Activated CD8-positive, alpha-beta memory T cell treated with anti-CD3 and anti-CD28 coated beads for 36 hours (primary cell): ENCODE data around the gene MOAP1. TPM values are rescaled to one million over a fixed set of nuclear protein-coding genes. Genes with fewer than 3 reads are reported as not detected.
"Not testable (repeated sequence)": the region's sequence is repeated elsewhere in the genome, so short reads cannot be mapped to it uniquely, and the experiment has no call there.

ENCODE experiments used
- CTCF ChIA-PET: fragments of 350-600 bp; sonication (Branson Sonifier 250); formaldehyde crosslinking; loops from one replicate; lab custom pipeline; 2021; ENCODE audit warnings: antibody characterized with exemption; lab: Charles Lee
- POLR2A ChIA-PET: fragments of 350-600 bp; sonication (Branson Sonifier 250); formaldehyde crosslinking; loops from one replicate; lab custom pipeline; 2021; ENCODE audit warnings: antibody characterized with exemption; lab: Charles Lee
- total RNA-seq, 2 experiments: library from RNA; stranded (reverse); gene quantifications; one replicate each; pipeline ENCODE4 v1.2.3, GENCODE V29; 2021

Gene MOAP1
- total RNA-seq, 2 experiments from 2014 or later = 15.7 to 15.9 TPM

DNA sequence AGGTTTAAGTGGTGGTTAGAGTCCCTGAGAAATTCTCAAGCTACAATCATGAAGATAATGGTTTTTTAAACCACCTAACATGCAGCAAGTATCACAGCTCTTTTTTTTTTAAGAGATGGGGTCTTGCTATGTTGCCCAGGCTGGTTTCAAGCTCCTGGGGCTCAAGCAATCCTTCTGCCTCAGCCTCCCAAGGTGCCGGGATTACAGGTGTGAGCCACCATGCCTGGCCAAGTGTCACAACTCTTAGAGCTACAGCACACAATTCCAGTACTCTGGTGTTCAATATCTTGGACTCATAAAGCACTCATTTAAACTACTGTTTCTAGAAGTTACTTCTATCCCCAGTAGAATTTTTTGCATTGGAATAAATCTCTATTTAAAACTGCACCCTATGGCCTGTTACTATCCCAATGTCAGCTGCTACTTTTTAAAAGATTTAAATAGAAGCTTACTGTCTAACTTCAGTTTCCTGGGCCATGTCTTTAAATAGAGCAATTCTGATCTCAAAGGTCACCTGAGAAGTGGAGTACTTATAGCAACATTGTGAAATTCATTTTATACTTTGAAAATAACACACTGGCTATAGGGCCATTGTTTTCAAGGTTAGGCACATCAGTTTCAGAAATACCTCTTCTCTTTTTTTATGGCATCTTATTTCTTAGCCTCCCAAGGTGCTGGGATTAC, 10.8 kb upstream of the MOAP1 start:
- CTCF ChIA-PET = interaction anchor here (0.7 to 0.9 kb wide), 3 partner anchors 12 to 79 kb away, joined by 3 read pairs; partner anchors contain the start of genes GON7 and UBR7

DNA sequence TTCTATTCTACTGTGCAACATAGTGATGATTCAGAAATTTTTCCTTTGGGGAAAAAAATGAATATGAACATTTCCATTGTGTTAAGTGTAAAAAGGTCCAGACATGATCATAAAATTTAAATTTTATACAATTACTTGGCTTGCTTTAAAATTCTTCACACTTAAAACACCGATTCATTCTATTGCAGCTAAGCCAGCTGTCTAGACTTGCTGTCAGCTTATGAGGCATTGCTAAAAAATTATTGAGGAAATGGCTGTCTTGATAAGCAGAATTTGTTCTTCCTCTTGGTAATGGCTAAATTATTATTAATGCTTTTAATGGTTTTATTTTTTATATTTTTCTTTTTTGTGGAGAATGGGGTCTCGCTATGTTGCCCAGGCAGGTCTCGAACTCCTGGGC, 2.3 kb upstream of the MOAP1 start:
- CTCF ChIA-PET = no interaction called here
- POLR2A ChIA-PET = no interaction called here

More for the DNA sequence above, 10.8 kb upstream of the MOAP1 start:
- POLR2A ChIA-PET = interaction anchor here (0.7 kb wide), 1 partner anchor 26 kb away, joined by 11 read pairs; no protein-coding TSS in a partner anchor

DNA sequence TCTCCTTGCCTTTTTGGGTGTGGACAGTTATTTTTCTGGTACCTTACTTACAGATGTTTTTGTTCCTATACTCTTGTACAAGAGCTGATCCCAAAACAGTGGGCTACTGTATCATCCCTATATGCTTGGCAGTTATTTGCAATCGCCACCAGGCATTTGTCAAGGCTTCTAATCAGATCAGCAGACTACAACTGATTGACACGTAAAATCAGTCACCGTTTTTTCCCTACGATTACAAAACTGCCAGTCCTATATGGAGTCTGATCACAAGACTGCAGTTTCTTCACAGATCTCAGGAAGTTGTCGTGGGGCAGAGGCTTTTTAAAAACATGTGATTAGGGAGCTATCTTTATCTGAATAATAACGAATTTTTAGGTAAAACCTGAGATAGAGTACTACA, 1.8 kb upstream of the MOAP1 start:
- ChIA-PET CTCF (no interaction called here), POLR2A (no interaction called here)

DNA sequence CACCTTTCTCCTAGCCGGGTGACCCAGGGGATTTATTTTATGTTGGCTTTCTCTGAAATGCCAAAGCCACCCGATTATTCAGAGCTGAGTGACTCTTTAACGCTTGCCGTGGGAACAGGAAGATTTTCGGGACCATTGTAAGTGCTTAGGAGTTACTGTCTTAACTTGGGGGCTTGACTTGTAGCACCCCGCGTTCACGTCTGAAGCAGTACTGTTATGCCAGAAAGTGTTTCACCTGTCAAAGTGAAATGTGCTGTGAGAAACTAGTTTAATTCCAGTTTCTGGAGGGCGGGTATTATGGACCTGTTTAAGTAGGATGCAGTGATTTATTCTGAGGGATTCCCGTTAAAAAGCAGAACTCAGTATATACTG, 638 bp upstream of the MOAP1 start:
- ChIA-PET POLR2A (interaction anchor here (1.0 to 2.6 kb wide), 3 partner anchors 21 to 70 kb away, joined by 4 to 27 read pairs (median 7); partner anchors contain the start of genes GON7 and UBR7), CTCF (interaction anchor here (0.9 to 1.3 kb wide), 3 partner anchors 22 to 72 kb away, joined by 4 to 6 read pairs (median 5); partner anchors contain the start of genes GON7 and UBR7)

DNA sequence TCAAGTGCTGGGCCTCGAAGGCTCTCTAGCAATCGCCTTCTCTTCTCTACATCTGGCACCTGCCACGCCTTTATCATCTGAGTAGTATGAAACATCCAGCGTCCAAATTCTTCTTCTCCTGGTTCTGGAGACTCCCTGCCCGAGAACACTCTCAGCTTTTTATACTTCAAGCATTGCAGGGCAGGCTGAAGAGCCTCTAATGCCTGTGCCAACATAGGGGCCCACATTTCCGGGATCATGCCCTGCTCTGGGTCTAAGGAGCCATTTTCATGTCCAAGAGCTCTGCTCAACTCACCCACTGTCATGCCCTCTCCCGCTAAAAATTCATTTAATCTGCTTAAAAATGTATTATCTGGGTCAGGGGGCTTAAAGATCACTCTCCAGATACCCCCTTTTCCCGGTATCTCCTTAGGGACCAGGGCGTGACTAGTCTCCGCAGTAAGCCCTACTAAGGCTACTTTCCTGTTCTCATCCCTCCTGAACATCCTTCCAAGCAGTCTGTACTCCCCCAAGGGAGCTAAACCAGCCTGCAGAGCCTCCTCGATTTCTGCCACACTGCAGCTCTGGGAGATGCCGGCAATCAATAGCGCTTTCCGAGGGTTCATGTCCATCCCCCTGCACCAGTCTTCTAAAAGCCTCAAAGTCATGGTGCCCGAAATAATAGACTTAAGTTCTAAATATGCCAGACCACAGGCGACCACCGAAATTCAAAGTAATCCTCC, 940 bp downstream of the MOAP1 start:
- ChIA-PET POLR2A (interaction anchor here (2.2 to 2.6 kb wide), 2 partner anchors 23 to 38 kb away, joined by 7 to 27 read pairs; partner anchors contain the start of genes GON7 and UBR7), CTCF (interaction anchor here (0.6 to 1.3 kb wide), 3 partner anchors 23 to 625 kb away, joined by 3 to 7 read pairs (median 3); partner anchors contain the start of genes GON7 and UBR7)

DNA sequence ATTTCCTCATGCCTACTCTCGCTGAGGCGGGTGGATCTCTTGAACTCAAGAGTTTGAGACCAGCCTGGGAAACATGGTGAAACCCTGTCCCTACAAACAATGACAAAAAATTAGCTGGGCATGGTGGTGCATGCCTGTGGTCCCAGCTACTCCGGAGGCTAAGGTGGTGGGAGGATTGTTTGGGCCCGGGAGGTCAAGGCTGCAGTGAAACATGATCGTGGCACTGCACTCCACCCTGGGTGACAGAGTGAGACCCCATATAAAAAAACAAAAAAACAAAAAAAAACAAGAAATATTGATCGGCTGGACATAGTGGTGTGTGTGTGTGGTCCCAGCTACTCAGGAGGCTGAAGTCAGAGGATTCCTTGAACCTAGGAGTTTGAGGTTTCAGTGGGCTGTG, 9.2 kb downstream of the MOAP1 start:
- CTCF ChIA-PET = interaction anchor here (1.1 to 1.4 kb wide), 2 partner anchors 29 to 223 kb away, joined by 3 to 4 read pairs; no protein-coding TSS in a partner anchor
- POLR2A ChIA-PET = no interaction called here

DNA sequence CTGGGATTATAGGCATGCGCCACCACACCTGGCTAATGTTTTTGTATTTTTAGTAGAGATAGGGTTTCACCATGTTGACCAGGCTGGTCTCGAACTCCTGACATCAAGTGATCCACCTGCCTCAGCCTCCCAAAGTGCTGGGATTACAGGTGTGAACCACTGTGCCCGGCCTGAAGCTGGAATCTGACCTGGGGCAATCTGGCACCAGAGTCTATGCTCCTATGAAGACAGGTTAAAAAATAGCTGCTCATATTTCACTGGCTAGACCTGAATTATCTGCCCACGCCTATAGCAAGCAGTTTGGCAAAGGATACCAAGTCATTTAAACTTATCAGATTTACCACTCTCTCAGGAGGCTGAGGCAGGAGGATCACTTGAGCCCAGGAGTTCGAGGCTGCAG, 10.0 kb downstream of the MOAP1 start:
- POLR2A ChIA-PET = not testable (repeated sequence)
- CTCF ChIA-PET = interaction anchor here (1.1 kb wide), 1 partner anchor 60 kb away, joined by 3 read pairs; no protein-coding TSS in a partner anchor

DNA sequence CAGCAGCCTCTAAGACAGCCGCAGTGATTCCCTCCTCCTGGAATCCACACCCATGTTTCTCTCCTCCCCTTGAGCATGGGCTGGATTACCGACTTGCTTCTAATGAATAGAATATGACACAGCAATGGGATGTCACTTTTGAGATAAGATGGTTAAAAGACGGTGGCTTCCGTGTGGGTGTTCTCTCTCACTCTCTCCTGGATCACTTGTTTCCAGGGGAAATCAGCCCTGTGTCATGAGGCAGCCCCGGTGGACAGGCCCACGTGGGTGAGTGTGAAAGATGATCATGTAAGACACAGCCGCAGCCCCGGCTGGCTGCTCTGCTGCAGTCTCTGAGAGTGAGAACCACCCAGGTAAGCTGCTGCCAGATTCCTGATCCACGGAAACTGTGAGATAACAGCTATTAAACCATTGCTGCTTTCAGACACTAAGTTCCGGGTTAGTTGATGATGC, 10.7 kb downstream of the MOAP1 start:
- CTCF ChIA-PET = interaction anchor here (1.1 kb wide), 1 partner anchor 59 kb away, joined by 3 read pairs; no protein-coding TSS in a partner anchor
- POLR2A ChIA-PET = no interaction called here

DNA sequence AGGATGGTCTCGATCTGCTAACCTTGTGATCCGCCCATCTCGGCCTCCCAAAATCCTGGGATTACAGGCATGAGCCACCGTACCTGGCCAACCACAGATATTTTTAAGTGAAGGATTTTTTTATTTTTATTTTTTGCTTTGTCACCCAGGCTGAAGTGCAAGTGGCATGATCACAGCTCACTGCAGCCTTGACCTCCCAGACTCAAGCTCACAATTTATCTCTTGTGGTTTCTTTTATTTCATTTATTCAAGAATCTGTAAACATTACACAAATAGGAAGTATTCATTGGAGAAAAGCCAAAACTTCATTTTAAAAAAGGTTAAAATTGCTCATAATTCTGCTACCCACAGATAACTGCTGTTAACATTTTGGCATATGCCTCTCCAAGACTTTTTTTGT, 13.3 kb downstream of the MOAP1 start:
- POLR2A ChIA-PET = no interaction called here
- CTCF ChIA-PET = interaction anchor here (0.7 kb wide), 1 partner anchor 32 kb away, joined by 3 read pairs; no protein-coding TSS in a partner anchor

DNA sequence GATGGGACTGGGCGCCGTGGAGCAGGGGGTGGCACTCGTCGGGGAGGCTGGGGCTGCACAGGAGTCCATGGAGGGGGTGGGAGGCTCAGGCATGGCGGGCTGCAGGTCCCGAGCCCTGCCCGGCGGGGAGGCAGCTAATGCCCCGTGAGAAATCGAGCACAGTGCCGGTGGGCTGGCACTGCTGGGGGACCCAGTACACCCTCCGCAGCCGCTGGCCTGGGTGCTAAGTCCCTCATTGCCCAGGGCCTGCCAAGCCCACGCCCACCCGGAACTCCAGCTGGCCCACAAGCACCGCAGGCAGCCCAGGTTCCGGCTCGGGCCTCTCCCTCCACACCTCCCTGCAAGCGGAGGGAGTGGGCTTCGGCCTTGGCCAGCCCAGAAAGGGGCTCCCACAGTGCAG, 14.6 kb downstream of the MOAP1 start:
- CTCF ChIA-PET = interaction anchor here (1.9 kb wide), 1 partner anchor 8 kb away, joined by 5 read pairs; no protein-coding TSS in a partner anchor
- POLR2A ChIA-PET = not testable (repeated sequence)

DNA sequence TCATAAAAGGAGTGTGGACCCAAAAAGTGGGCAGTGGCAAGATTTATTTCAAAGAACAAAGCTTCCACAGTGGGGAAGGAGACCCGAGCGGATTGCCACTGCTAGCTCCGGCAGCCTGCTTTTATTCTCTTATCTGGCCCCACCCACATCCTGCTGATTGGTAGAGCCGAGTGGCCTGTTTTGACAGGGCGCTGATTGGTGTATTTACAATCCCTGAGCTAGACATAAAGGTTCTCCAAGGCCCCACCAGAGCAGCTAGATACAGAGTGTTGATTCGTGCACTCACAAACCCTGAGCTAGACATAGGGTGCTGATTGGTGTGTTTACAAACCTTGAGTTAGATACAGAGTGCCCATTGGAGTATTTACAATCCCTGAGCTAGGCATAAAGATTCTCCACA, 15.1 kb downstream of the MOAP1 start:
- POLR2A ChIA-PET = interaction anchor here (0.6 kb wide), 1 partner anchor 25 kb away, joined by 11 read pairs; no protein-coding TSS in a partner anchor
- CTCF ChIA-PET = interaction anchor here (0.7 to 1.9 kb wide), 2 partner anchors 8 to 37 kb away, joined by 3 to 5 read pairs; partner anchors contain the start of genes GON7 and UBR7

DNA sequence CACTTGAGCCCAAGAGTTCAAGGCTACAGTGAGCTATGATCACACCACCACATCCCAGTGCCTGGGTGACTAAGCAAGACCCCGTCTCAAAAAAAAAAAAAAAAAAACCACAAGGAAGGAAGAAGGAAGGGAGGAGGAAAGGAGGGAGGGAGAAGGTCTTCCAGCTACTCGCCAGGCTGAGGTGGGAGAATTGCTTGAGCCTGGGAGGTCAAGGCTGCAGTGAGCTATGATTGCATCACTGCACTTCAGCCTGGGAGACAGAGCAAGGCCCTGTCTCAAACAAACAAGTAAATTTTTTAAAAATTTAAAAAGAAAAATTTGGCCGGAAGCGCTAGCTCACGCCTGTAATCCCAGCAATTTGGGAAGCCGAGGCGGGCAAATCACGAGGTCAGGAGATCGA, 16.1 kb downstream of the MOAP1 start:
- CTCF ChIA-PET = interaction anchor here (0.6 to 1.9 kb wide), 2 partner anchors 9 to 1569 kb away, joined by 5 to 6 read pairs; no protein-coding TSS in a partner anchor
- POLR2A ChIA-PET = not testable (repeated sequence)

DNA sequence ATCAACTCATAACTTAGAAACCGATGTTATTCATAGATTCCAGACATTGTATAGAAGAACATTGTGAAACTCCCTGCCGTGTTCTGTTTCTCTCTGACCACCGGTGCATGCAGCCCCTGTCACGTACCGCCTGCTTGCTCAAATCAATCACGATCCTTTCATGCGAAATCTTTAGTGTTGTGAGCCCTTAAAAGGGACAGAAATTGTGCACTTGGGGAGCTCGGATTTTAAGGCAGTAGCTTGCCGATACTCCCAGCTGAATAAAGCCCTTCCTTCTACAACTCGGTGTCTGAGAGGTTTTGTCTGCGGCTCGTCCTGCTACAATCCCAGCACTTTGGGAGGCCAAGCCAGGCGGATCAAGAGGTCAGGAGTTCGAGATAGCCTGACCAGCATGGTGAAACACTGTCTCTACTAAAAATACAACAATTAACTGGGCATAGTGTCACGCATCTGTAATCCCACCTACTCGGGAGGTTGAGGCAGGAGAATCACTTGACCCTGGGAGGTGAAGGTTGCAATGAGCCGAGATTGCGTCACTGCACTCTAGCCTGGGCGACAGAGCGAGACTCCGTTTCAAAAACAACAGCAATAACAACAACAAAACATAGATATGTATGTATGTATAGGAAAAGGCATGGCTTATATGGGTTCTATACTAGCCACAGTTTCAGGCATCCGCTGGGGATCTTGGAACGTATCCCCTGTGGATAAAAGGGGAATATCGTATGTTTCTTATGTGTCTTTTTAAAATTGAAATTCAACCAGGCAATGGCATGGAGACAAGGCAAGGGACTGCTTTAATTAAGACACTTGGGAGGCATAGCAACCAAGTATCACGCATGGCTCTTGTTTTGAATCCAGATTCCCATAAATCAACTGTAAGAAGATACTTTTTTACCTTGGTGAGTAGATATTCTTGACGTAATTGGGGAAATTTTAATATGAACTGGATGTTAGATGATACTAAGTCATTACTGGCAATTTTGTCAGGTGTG, 19.1 kb downstream of the MOAP1 start:
- POLR2A ChIA-PET, CTCF ChIA-PET: not testable (repeated sequence)

DNA sequence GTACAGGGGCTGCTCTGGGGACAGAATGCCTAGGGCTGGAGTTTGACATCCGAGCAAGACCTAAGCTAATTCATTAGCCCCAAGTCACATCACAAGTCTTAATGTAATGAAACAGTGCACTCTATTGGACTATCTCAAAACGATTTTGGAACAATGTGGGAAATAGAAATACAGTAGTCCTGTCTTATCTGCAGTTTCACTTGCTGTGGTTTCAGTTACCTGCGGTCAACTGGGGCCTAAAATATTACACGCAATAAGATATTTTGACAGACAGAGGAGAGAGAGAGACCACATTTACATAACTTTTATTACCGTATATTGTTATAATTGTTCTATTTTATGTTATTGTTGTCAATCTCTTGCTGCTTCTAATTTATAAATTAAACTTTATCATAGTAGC, 21.1 kb downstream of the MOAP1 start:
- CTCF ChIA-PET = no interaction called here

DNA sequence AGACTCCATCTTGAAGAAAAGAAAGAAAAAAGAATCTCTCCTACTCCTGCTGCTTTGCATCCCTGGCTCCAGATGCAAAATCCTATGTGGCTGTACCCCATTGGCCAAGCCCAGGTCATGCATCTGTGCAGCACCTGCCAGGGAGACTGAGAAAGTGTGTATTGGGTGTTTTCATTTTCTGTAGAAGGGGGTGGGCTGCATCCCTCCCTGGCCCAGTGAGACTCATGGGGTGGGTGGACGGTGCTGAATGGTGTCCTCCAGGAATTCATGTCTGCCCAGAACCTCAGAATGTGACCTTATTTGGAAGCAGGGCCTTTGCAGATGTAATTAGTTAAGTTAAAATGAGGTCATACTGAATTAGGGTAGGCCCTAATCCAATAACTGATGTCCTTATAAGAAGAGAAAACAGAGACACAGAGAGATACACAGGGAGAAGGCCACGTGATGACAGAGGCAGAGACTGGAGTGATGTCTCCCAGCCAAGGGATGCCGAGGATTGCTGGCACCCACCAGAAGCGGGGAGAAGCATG, 23.2 kb downstream of the MOAP1 start:
- POLR2A ChIA-PET = no interaction called here
- CTCF ChIA-PET = interaction anchor here (0.7 to 2.1 kb wide), 3 partner anchors 15 to 245 kb away, joined by 3 to 9 read pairs (median 8); no protein-coding TSS in a partner anchor

More for the DNA sequence above, 21.1 kb downstream of the MOAP1 start:
- POLR2A ChIA-PET = interaction anchor here (0.5 kb wide), 1 partner anchor 421 kb away, joined by 3 read pairs; no protein-coding TSS in a partner anchor

DNA sequence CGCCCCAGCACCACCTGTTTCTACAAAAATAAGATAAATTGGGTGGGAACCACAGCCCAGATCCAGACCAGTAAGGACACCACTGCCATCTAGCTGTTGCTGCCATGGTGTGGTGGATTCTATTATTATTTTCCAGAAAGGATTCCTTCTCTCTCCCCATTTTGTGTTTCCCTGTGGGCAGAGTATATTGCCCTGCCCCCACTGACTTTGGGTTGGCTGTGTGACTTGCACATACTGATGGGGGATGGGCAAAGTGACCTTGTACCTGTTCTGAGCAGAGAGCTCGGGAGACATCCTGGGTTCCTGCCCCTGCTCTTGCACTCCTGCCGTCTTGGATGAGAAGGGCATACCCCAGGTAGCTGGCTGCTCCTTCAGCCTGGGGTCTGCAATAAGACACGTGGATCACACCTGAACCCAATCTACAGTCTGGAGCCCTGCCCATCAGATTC, 24.3 kb downstream of the MOAP1 start:
- CTCF ChIA-PET = interaction anchor here (0.6 to 2.1 kb wide), 5 partner anchors 14 to 181 kb away, joined by 3 to 9 read pairs (median 4); no protein-coding TSS in a partner anchor
- POLR2A ChIA-PET = no interaction called here

DNA sequence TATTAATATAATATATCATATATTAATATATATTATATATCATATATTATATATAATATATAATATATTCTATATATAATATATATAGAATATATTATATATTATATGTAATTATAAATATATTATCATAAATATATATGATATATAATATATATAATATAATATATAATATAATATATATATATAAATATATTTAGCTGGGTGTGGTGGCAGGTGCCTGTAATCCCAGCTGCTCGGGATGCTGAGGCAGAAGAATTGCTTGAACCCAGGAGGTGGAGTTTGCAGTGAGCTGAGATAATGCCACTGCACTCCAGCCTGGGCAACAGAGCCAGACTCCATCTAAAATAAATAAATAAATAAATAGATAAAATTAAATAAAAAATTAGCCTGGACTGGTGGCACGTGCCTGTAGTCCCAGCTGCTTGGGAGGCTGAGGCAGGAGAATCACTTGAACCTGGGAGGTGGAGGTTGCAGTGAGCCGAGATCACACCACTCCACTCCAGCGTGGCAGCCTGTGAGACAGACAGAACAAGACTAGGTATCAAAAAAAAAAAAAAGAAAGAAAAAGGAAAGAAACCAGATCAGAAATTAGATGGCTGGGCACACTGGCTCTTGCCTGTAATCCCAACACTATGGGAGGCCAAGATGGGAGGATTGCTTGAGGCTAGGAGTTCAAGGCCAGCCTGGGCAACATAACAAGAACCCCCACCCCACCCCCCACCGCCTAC, 24.9 kb downstream of the MOAP1 start:
- CTCF ChIA-PET = interaction anchor here (0.7 to 2.1 kb wide), 5 partner anchors 14 to 78 kb away, joined by 3 to 9 read pairs (median 4); no protein-coding TSS in a partner anchor
- POLR2A ChIA-PET = not testable (repeated sequence)
